Activated CD8-positive, alpha-beta memory T cell treated with anti-CD3 and anti-CD28 coated beads, Interleukin-2, amount 50 U/mL, for 24 hours (primary cell): Measurements from ENCODE around the gene VAMP2.
"Not testable (repeated sequence)": the region's sequence is repeated elsewhere in the genome, so short reads cannot be mapped to it uniquely, and the experiment has no call there.

ENCODE experiments used
- DNase-seq: peaks from one replicate; pipeline ENCODE4 v3.0.0-alpha.2; 2020; ENCODE audit errors: extremely low read depth

VAMP2 gene

GRCh38 chr17:8176197-8176940, 13.6 kb upstream of the VAMP2 start, which contains the start of gene TMEM107:
Gene TMEM107, minus strand, starts transcription at chr17:8176380. Its CDS starts 94 bp downstream, at chr17:8176286.
- peak; percentile 67 for DNase-seq

GRCh38 chr17:8175795-8176196, 13.0 kb upstream of the VAMP2 start:
- DNase-seq: no peak

GRCh38 chr17:8173871-8174322, 11.1 kb upstream of the VAMP2 start:
- no peak for DNase-seq

- DNase-seq: peak; percentile 63
Observed at GRCh38 chr17:8173056-8173870, 10.5 kb upstream of the VAMP2 start.

GRCh38 chr17:8170186-8170585, 7.4 kb upstream of the VAMP2 start:
- not testable (repeated sequence) for DNase-seq

- no peak for DNase-seq
Observed at GRCh38 chr17:8167526-8167925, 4.8 kb upstream of the VAMP2 start.

GRCh38 chr17:8166731-8167130, 4.0 kb upstream of the VAMP2 start:
- no peak for DNase-seq

- no peak for DNase-seq
Observed at GRCh38 chr17:8164815-8165131, 2.0 kb upstream of the VAMP2 start.

GRCh38 chr17:8163978-8164814, 1.4 kb upstream of the VAMP2 start:
- peak; percentile 59 for DNase-seq

- no peak for DNase-seq
Observed at GRCh38 chr17:8162997-8163977, 539 bp upstream of the VAMP2 start.

- no peak for DNase-seq
Observed at GRCh38 chr17:8161289-8162232, 1.2 kb downstream of the VAMP2 start.

GRCh38 chr17:8160741-8161221, 2.0 kb downstream of the VAMP2 start:
- no peak for DNase-seq

- no peak for DNase-seq
Observed at GRCh38 chr17:8160224-8160577, 2.5 kb downstream of the VAMP2 start.

- DNase-seq: no peak
Observed at GRCh38 chr17:8159459-8160223, 3.1 kb downstream of the VAMP2 start.

- no peak for DNase-seq
Observed at GRCh38 chr17:8159032-8159400, 3.7 kb downstream of the VAMP2 start.

GRCh38 chr17:8158267-8159031, 4.3 kb downstream of the VAMP2 start:
- peak; percentile 81 for DNase-seq

GRCh38 chr17:8156246-8156992, 6.3 kb downstream of the VAMP2 start:
- DNase-seq: peak; percentile 100

- no peak for DNase-seq
Observed at GRCh38 chr17:8155996-8156245, 6.8 kb downstream of the VAMP2 start.
